ENCODE results near the gene ST8SIA5.

- TF ChIP-seq CTCF (conservative IDR thresholded peaks at IDR 0.05; ENCODE audit: low read depth, low read length) (no peak), RCOR1 (IDR thresholded peaks at IDR 0.05; ENCODE audit: insufficient replicate concordance, low read length) (no peak), MAFK (IDR thresholded peaks at IDR 0.05; ENCODE audit: low read depth, low read length) (no peak), SMC3 (IDR thresholded peaks at IDR 0.05; ENCODE audit: low read depth, low read length) (no peak)
Measured at GRCh38 chr18:46677611-46678010, 79.2 kb downstream of the ST8SIA5 start.
